Neural progenitor cell (in vitro differentiated cells): ENCODE results near the gene TYK2. TPM values are rescaled to one million over a fixed set of nuclear protein-coding genes. Genes with fewer than 3 reads are reported as not detected.

ENCODE experiments used
- DNase-seq: peaks from one replicate; pipeline ENCODE4 v3.0.0-alpha.2; 2016; ENCODE audit warnings: low spot score
- H2AFZ ChIP-seq: fragments of 200-600 bp; sonication (generic); replicated peaks from 2 replicates; pipeline ENCODE4 v1.6.1; 2016; ENCODE audit warnings: antibody characterized with exemption
- H3F3A ChIP-seq: fragments of 200-600 bp; sonication (generic); 2 replicates; pipeline ENCODE4 v1.6.1; 2016; ENCODE audit warnings: antibody characterized with exemption, low read depth
- H3K27ac ChIP-seq: fragments of 200-600 bp; sonication (generic); 2 replicates; pipeline ENCODE4 v1.5.1; 2016; ENCODE audit warnings: mild to moderate bottlenecking
- H3K27me3 ChIP-seq: fragments of 200-600 bp; sonication (generic); 2 replicates; pipeline ENCODE4 v1.6.1; 2016; ENCODE audit warnings: mild to moderate bottlenecking, moderate library complexity
- H3K36me3 ChIP-seq: fragments of 200-600 bp; sonication (generic); 2 replicates; pipeline ENCODE4 v1.5.1; 2016
- H3K4me1 ChIP-seq: fragments of 200-600 bp; sonication (generic); 2 replicates; pipeline ENCODE4 v1.6.1; 2016; ENCODE audit warnings: mixed run types
- H3K4me2 ChIP-seq: fragments of 200-600 bp; sonication (generic); 2 replicates; pipeline ENCODE4 v1.6.1; 2016
- H3K4me3 ChIP-seq: fragments of 200-600 bp; sonication (generic); 2 replicates; pipeline ENCODE4 v1.5.1; 2016
- H3K79me2 ChIP-seq: fragments of 200-600 bp; sonication (generic); 2 replicates; pipeline ENCODE4 v1.6.1; 2016; ENCODE audit warnings: low read depth
- H3K9ac ChIP-seq: fragments of 200-600 bp; sonication (generic); 2 replicates; pipeline ENCODE4 v1.6.1; 2016
- H3K9me3 ChIP-seq: fragments of 200-600 bp; sonication (generic); 2 replicates; pipeline ENCODE4 v1.5.1; 2016; ENCODE audit warnings: low read depth
- H4K20me1 ChIP-seq: fragments of 200-600 bp; sonication (generic); 2 replicates; pipeline ENCODE4 v1.6.1; 2016; ENCODE audit warnings: low read depth
- H3K27ac Mint-ChIP-seq: 3 replicates; pipeline ENCODE4 v1.8.0; 2021; ENCODE audit warnings: mixed read lengths
- H3K27me3 Mint-ChIP-seq: 2 replicates; pipeline ENCODE4 v1.8.0; 2022; ENCODE audit warnings: low read depth, mild to moderate bottlenecking, inconsistent platforms, moderate library complexity, mixed read lengths; ENCODE audit not compliant: insufficient read depth
- H3K36me3 Mint-ChIP-seq: 3 replicates; pipeline ENCODE4 v1.8.0; 2021; ENCODE audit warnings: mixed read lengths
- H3K4me1 Mint-ChIP-seq: 3 replicates; pipeline ENCODE4 v1.8.0; 2021; ENCODE audit warnings: mixed read lengths
- H3K4me3 Mint-ChIP-seq: 3 replicates; pipeline ENCODE4 v1.8.0; 2021; ENCODE audit warnings: mild to moderate bottlenecking, moderate library complexity, mixed read lengths
- H3K9me3 Mint-ChIP-seq: 3 replicates; pipeline ENCODE4 v1.8.0; 2020; ENCODE audit warnings: mixed read lengths
- EZH2 ChIP-seq: fragments of 200-600 bp; sonication (generic); IDR thresholded peaks from 2 replicates; pipeline ENCODE4 v1.6.1; 2017; ENCODE audit warnings: antibody characterized with exemption, mild to moderate bottlenecking, moderate library complexity
- EZH2phosphoT487 ChIP-seq: fragments of 200-600 bp; sonication (generic); IDR thresholded peaks from 2 replicates; pipeline ENCODE4 v1.6.1; 2017; ENCODE audit warnings: antibody characterized with exemption
- total RNA-seq: library from RNA; depleted of rRNA; stranded (reverse); fragments of >200 nt; gene quantifications from 2 replicates; pipeline ENCODE4 v1.2.3, GENCODE V29; 2015; ENCODE audit warnings: low replicate concordance
- TF ChIP-seq, protein P1 (sequence below): fragments of 200-600 bp; sonication (generic); IDR thresholded peaks from 2 replicates; pipeline ENCODE4 v1.5.1; 2017; ENCODE audit warnings: antibody characterized with exemption, mild to moderate bottlenecking

The TYK2 gene
- total RNA-seq, 1 donor from 2014 or later: 20.7 TPM

DNA sequence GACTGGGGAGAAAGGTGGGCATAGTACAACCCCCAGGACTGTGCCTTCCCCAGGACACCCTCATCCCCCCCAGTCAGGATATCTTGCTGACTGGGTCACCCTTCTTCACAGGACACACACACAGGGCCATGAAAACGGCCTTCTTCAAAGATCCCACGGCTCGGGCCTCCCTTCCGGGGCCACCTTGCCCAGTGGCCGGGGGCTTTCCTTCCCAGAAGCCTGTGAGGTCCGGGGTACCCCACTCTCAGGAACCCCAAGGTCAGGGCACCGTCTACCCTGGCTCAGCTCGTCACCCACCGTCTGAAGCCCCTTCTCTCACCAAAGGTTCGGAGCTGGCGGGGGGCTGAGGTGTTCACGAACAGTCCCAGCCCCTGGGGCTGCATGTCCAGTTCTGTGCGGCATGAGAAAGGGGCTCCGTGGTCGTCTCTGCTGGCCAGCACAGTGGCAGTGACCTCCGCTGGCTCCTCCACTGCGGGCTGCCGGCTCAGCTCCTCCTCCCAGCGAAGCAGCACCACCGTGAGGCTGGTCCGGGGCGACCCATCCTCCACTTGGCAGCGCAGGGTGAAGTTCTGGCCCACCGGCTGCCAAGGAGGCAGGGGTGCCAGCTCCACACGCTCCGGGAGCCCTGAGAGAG, 44.9 kb downstream of the TYK2 start:
- H3K27ac Mint-ChIP-seq: no peak overlapping the region
- TF ChIP-seq, protein P1, sequence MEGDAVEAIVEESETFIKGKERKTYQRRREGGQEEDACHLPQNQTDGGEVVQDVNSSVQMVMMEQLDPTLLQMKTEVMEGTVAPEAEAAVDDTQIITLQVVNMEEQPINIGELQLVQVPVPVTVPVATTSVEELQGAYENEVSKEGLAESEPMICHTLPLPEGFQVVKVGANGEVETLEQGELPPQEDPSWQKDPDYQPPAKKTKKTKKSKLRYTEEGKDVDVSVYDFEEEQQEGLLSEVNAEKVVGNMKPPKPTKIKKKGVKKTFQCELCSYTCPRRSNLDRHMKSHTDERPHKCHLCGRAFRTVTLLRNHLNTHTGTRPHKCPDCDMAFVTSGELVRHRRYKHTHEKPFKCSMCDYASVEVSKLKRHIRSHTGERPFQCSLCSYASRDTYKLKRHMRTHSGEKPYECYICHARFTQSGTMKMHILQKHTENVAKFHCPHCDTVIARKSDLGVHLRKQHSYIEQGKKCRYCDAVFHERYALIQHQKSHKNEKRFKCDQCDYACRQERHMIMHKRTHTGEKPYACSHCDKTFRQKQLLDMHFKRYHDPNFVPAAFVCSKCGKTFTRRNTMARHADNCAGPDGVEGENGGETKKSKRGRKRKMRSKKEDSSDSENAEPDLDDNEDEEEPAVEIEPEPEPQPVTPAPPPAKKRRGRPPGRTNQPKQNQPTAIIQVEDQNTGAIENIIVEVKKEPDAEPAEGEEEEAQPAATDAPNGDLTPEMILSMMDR: no peak
- TF ChIP-seq EZH2phosphoT487 (no peak), EZH2 (no peak)
- Histone ChIP-seq H3K27ac (no peak overlapping the region), H3K9ac (no peak overlapping the region), H3K36me3 (no peaks in the 10 kb centered on the region), H2AFZ (no peak overlapping the region), H4K20me1 (peaks cover 36% of the 10 kb centered on the region), H3F3A (peaks cover 10% of the 10 kb centered on the region), H3K79me2 (peaks cover 25% of the 10 kb centered on the region), H3K27me3 (peaks cover 7% of the 10 kb centered on the region), H3K4me1 (peaks cover 16% of the 10 kb centered on the region), H3K4me3 (peak overlapping the region; percentile 71), H3K4me2 (peak overlapping the region; percentile 81), H3K9me3 (no peaks in the 10 kb centered on the region)
- peaks cover 22% of the 10 kb centered on the region for H3K4me1 Mint-ChIP-seq
- no peaks in the 10 kb centered on the region for H3K36me3 Mint-ChIP-seq
- no peaks in the 10 kb centered on the region for H3K9me3 Mint-ChIP-seq
- no peak for DNase-seq
- H3K27me3 Mint-ChIP-seq: peaks cover 11% of the 10 kb centered on the region
- H3K4me3 Mint-ChIP-seq: peak overlapping the region; percentile 98

- Histone ChIP-seq H3K4me2 (peak overlapping the region; percentile 81), H3K9ac (no peak overlapping the region), H2AFZ (peak overlapping the region; percentile 59), H3K79me2 (peaks cover 32% of the 10 kb centered on the region), H3K27me3 (peaks cover 7% of the 10 kb centered on the region), H3K9me3 (no peaks in the 10 kb centered on the region), H3K36me3 (no peaks in the 10 kb centered on the region), H3K4me3 (peak overlapping the region; percentile 71), H3K27ac (no peak overlapping the region), H3K4me1 (peaks cover 16% of the 10 kb centered on the region), H4K20me1 (peaks cover 42% of the 10 kb centered on the region), H3F3A (peaks cover 10% of the 10 kb centered on the region)
- H3K4me1 Mint-ChIP-seq: peaks cover 22% of the 10 kb centered on the region
- DNase-seq: peak; percentile 93
- H3K4me3 Mint-ChIP-seq: peak overlapping the region; percentile 98
- H3K36me3 Mint-ChIP-seq: peaks cover 3% of the 10 kb centered on the region
- peaks cover 10% of the 10 kb centered on the region for H3K27me3 Mint-ChIP-seq
- H3K27ac Mint-ChIP-seq: peak overlapping the region; percentile 57
- TF ChIP-seq EZH2 (no peak), EZH2phosphoT487 (no peak)
- TF ChIP-seq, protein P1: peak; percentile 24
- no peaks in the 10 kb centered on the region for H3K9me3 Mint-ChIP-seq
Measured at GRCh38 chr19:10334588-10335351, 45.6 kb downstream of the TYK2 start.

DNA sequence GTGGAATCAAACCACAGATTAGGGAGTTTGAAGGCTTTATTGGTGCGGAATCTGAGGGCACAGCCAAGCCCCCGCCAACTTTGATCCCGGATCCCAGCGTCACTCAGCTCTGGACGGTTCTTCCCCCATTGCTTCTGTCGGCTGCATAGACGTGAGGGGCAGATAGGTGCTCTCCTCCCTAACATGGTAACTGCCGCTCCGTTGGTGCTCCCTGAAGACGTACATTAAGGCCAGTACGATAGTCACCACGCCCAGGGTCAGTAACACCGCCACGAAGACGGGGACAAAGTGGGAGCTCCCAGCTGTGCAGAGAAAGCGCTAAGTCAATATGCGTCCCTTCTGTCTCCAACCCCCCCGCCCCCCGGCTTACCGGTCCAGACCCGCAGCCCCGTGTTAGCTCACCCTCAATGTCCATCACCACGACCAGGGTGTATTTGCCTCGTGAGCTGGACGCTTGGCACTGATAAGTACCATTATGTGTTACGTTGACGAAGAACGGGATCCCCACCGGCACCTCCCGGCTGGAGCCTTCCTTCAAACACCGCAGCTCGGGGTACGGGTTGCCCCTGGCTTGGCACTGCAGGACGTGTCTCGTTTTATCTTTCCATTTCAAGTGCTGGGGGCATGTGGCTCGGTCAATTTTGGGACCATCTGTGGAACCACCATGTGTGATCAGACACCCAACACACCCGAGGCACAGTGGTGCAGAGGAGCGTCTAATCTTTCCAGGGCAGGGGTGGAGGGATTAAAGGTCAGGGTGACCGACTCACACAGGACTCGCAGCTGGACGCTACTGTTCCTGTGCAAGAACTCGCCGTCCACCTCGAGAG, 46.4 kb downstream of the TYK2 start:
- peaks cover 7% of the 10 kb centered on the region for H3K27me3 ChIP-seq
- H3K36me3 Mint-ChIP-seq: peaks cover 4% of the 10 kb centered on the region
- no peaks in the 10 kb centered on the region for H3K9me3 Mint-ChIP-seq
- peak overlapping the region; percentile 70 for H2AFZ ChIP-seq
- peak; percentile 33 for DNase-seq
- peak overlapping the region; percentile 81 for H3K4me2 ChIP-seq
- H3K36me3 ChIP-seq: no peaks in the 10 kb centered on the region
- TF ChIP-seq, protein P1: no peak
- TF ChIP-seq EZH2phosphoT487: no peak
- no peak for TF ChIP-seq EZH2
- H3K4me1 ChIP-seq: peaks cover 16% of the 10 kb centered on the region
- H3K4me3 ChIP-seq: peak overlapping the region; percentile 71
- peak overlapping the region; percentile 98 for H3K4me3 Mint-ChIP-seq
- peaks cover 8% of the 10 kb centered on the region for H3K27me3 Mint-ChIP-seq
- peaks cover 50% of the 10 kb centered on the region for H4K20me1 ChIP-seq
- H3K9ac ChIP-seq: no peak overlapping the region
- no peaks in the 10 kb centered on the region for H3K9me3 ChIP-seq
- H3K27ac Mint-ChIP-seq: peak overlapping the region; percentile 97
- no peak overlapping the region for H3K27ac ChIP-seq
- H3F3A ChIP-seq: peaks cover 10% of the 10 kb centered on the region
- H3K4me1 Mint-ChIP-seq: peaks cover 22% of the 10 kb centered on the region
- H3K79me2 ChIP-seq: peaks cover 38% of the 10 kb centered on the region
